Hepatocyte (in vitro differentiated cells): ENCODE data around the gene LRBA.

Experiments used
- CTCF ChIP-seq: fragments of 200-600 bp; sonication (generic); IDR thresholded peaks from 2 replicates; pipeline ENCODE4 v1.5.1; 2016; ENCODE audit warnings: antibody characterized with exemption, mild to moderate bottlenecking; ENCODE audit not compliant: poor library complexity
- EZH2 ChIP-seq: fragments of 200-600 bp; sonication (generic); IDR thresholded peaks from 2 replicates; pipeline ENCODE4 v1.6.1; 2016; ENCODE audit warnings: antibody characterized with exemption, mild to moderate bottlenecking, borderline replicate concordance

DNA sequence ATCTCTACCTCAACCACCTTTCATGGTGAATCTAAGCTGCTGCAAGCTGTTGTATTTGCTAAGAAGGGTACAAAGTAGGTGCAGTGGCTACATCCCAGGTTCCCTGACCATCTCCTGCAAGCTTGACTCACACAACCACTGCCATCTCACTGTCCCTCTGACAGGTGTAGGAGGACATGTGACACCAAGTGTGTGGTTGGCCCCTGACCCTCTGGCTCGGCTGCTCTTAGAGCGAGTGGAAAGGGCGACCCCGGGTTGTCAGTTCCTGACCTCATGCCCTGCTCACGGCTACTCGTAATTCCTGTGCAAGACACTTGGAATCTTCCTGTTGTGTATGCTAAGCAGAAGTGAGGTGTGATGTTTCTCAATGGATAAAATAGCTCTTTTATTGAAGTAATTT, 752.5 kb downstream of the LRBA start:
- TF ChIP-seq CTCF (no peak), EZH2 (no peak)
